HCT116 (cell line): Measurements from ENCODE around the gene MED28. TPM values are rescaled to one million over a fixed set of nuclear protein-coding genes. Genes with fewer than 3 reads are reported as not detected.

Experiments used
- ATAC-seq: fragments of 200-7000 bp; cut with Tn5 transposase; 2 replicates; pipeline ENCODE4 v1.9.1; 2020; ENCODE audit warnings: mild to moderate bottlenecking, moderate library complexity
- BruUV-seq: library from RNA; stranded (reverse); fragments of 400-500 nt; replicated peaks from 2 replicates; lab custom pipeline; 2021; lab: Mats Ljungman, UMichigan
- CTCF ChIA-PET: fragments of 300-600 bp; sonication (Branson Sonifier 250); formaldehyde crosslinking; loops from one replicate; lab custom pipeline; 2021; ENCODE audit warnings: antibody characterized with exemption; lab: Charles Lee
- POLR2A ChIA-PET: fragments of 300-600, 350-600 bp; sonication (Branson Sonifier 250); formaldehyde crosslinking; loops from one replicate; lab custom pipeline; 2021; ENCODE audit warnings: antibody characterized with exemption; lab: Charles Lee
- RAD21 ChIA-PET, 2 experiments: fragments of 300-600 bp; sonication (Branson Sonifier 250); formaldehyde crosslinking; loops; one replicate each; lab custom pipeline; 2023; ENCODE audit warnings: low total read pairs in 2 of 2; ENCODE audit not compliant: uncharacterized antibody in 2 of 2, unreplicated experiment in 2 of 2, low non-redundant PET in 1 of 2; lab: Charles Lee
- DNase-seq: peaks from one replicate; pipeline ENCODE4 v3.0.0-alpha.2; 2010; ENCODE audit warnings: low read depth, low spot score
- H2AFZ ChIP-seq: fragments of 200-600 bp; shearing (Covaris generic), sonication (generic); 2 replicates; pipeline ENCODE4 v1.6.1; 2017; ENCODE audit warnings: low read depth, mixed run types, mixed read lengths, antibody characterized with exemption, low read length; ENCODE audit not compliant: poor library complexity, severe bottlenecking
- H3K27ac ChIP-seq: 2 replicates; pipeline ENCODE4 v1.5.1; 2012; ENCODE audit warnings: low read depth, low read length
- H3K27me3 ChIP-seq: fragments of 200-600 bp; sonication (generic); 2 replicates; pipeline ENCODE4 v1.6.1; 2016; ENCODE audit warnings: mixed run types, low read length, mixed read lengths; ENCODE audit not compliant: insufficient read depth
- H3K36me3 ChIP-seq, 2 experiments: fragments of 200-500 bp in 1 of 2; fragments of 200-600 bp in 1 of 2; sonication (Bioruptor generic) in 1 of 2; sonication (generic) in 1 of 2; 2 replicates each; pipeline versions ENCODE4 v1.5.1 to v1.6.1; 2014 to 2016; ENCODE audit warnings: low read length in 2 of 2, inconsistent platforms in 1 of 2, mixed read lengths in 1 of 2, mixed run types in 1 of 2; ENCODE audit not compliant: insufficient read depth in 2 of 2, control insufficient read depth in 1 of 2
- H3K4me1 ChIP-seq, 2 experiments: fragments of 200-600 bp in 1 of 2; sonication (generic) in 1 of 2; 2 replicates each; pipeline versions ENCODE4 v1.5.1 to v1.6.1; 2012 to 2017; ENCODE audit warnings: low read length in 2 of 2, inconsistent platforms in 1 of 2, mild to moderate bottlenecking in 1 of 2, mixed read lengths in 1 of 2, mixed run types in 1 of 2, moderate library complexity in 1 of 2; ENCODE audit not compliant: insufficient read depth in 2 of 2, control insufficient read depth in 1 of 2
- H3K4me2 ChIP-seq: fragments of 200-600 bp; sonication (generic); 2 replicates; pipeline ENCODE4 v1.6.1; 2017; ENCODE audit warnings: mixed run types, low read length, mixed read lengths
- H3K4me3 ChIP-seq, 2 experiments: fragments of 200-600 bp in 1 of 2; sonication (generic) in 1 of 2; replicated peaks in 1 of 2; 2 replicates each; pipeline ENCODE4 v1.5.1; 2011 to 2016; ENCODE audit warnings: low read length in 2 of 2, control low read depth in 1 of 2, low read depth in 1 of 2, mild to moderate bottlenecking in 1 of 2, mixed read lengths in 1 of 2, mixed run types in 1 of 2
- H3K79me2 ChIP-seq: fragments of 200-600 bp; sonication (generic); 2 replicates; pipeline ENCODE4 v1.6.1; 2017; ENCODE audit warnings: mild to moderate bottlenecking, mixed run types, low read length, moderate library complexity, mixed read lengths; ENCODE audit not compliant: insufficient read depth
- H3K9ac ChIP-seq: fragments of 200-600 bp; sonication (generic); 2 replicates; pipeline ENCODE4 v1.6.1; 2016; ENCODE audit warnings: low read length, mixed read lengths
- H3K9me2 ChIP-seq: fragments of 200-600 bp; sonication (generic), shearing (Covaris generic); 2 replicates; pipeline ENCODE4 v1.6.1; 2017; ENCODE audit warnings: mixed run types, mild to moderate bottlenecking, moderate library complexity; ENCODE audit not compliant: insufficient read depth
- H3K9me3 ChIP-seq, 2 experiments: fragments of 200-500 bp in 1 of 2; fragments of 200-600 bp in 1 of 2; sonication (Bioruptor generic) in 1 of 2; sonication (generic) in 1 of 2; 2 replicates each; pipeline ENCODE4 v1.6.1; 2014 to 2017; ENCODE audit warnings: low read length in 2 of 2, mixed read lengths in 2 of 2, inconsistent platforms in 1 of 2, low read depth in 1 of 2, mild to moderate bottlenecking in 1 of 2, mixed run types in 1 of 2, moderate library complexity in 1 of 2; ENCODE audit not compliant: control insufficient read depth in 1 of 2, insufficient read depth in 1 of 2
- H4K20me1 ChIP-seq: fragments of 200-600 bp; sonication (generic), shearing (Covaris generic); 2 replicates; pipeline ENCODE4 v1.6.1; 2017; ENCODE audit warnings: mixed run types, mild to moderate bottlenecking, moderate library complexity; ENCODE audit not compliant: insufficient read depth
- CEBPB ChIP-seq: IDR thresholded peaks from 2 replicates; pipeline ENCODE4 v1.6.1; 2012; ENCODE audit warnings: low read depth
- EZH2 ChIP-seq: fragments of 200-600 bp; sonication (generic); IDR thresholded peaks from 2 replicates; pipeline ENCODE4 v1.6.1; 2017; ENCODE audit warnings: antibody characterized with exemption, mixed run types
- FOSL1 ChIP-seq: IDR thresholded peaks from 2 replicates; pipeline ENCODE4 v1.6.1; 2012; ENCODE audit warnings: low read depth
- JUND ChIP-seq: IDR thresholded peaks from 2 replicates; pipeline ENCODE4 v1.6.1; 2012
- POLR2A ChIP-seq: IDR thresholded peaks from 2 replicates; pipeline ENCODE4 v1.7.0; 2011; ENCODE audit warnings: borderline replicate concordance; ENCODE audit not compliant: insufficient read depth, insufficient read length; ENCODE audit errors: extremely low read depth
- RAD21 ChIP-seq: IDR thresholded peaks from 2 replicates; pipeline ENCODE4 v1.6.1; 2012; ENCODE audit warnings: low read depth, mild to moderate bottlenecking
- SP1 ChIP-seq: IDR thresholded peaks from 2 replicates; pipeline ENCODE4 v1.6.1; 2012; ENCODE audit warnings: low read depth
- TCF7L2 ChIP-seq: IDR thresholded peaks from 2 replicates; pipeline ENCODE4 v1.7.0; 2011; ENCODE audit warnings: borderline replicate concordance, inconsistent platforms; ENCODE audit not compliant: insufficient read depth, insufficient read length; ENCODE audit errors: extremely low read depth
- ZFX ChIP-seq: fragments of 450-650 bp; IDR thresholded peaks from 2 replicates; pipeline ENCODE4 v1.6.1; 2017
- ZNF274 ChIP-seq: fragments of 200-500 bp; sonication (Bioruptor generic); IDR thresholded peaks from 2 replicates; pipeline ENCODE4 v1.6.1; 2014; ENCODE audit warnings: mild to moderate bottlenecking, low read depth, low read length, inconsistent platforms
- intact Hi-C: fragments of 100-400 bp; cut with micrococcal nuclease; formaldehyde crosslinking; loops from 2 replicates; pipeline ENCODE4 v1.10.0; 2022
- total RNA-seq: library from RNA; stranded (reverse); gene quantifications from one replicate; pipeline ENCODE4 v1.2.1, GENCODE V29; 2021; ENCODE audit not compliant: unreplicated experiment
- TF ChIP-seq, protein P1 (sequence below): IDR thresholded peaks from 2 replicates; pipeline ENCODE4 v1.6.1; 2012; ENCODE audit warnings: low read depth

Gene MED28
- total RNA-seq, 1 experiment from 2014 or later: 48.8 TPM

DNA sequence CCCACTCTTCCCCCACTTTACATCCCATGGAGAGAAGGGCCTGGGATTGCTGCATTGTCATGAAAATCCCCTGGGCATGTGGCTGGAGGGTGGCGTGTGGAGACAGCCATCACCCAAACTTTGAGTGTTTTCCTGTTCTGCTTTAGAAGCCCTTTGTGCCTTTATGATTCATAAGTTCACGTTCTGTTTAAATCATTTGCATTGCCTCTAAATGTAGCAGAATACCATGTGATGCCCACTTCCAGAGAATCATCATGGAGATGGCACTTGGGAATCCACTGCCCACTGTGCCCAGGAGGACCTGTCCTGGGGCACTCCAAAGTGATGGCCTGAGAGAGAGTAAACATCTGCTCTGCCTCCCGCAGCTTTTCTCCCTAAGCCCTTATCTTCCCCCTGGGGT, 52.8 kb downstream of the MED28 start:
- RAD21 ChIA-PET: no interaction called here

DNA sequence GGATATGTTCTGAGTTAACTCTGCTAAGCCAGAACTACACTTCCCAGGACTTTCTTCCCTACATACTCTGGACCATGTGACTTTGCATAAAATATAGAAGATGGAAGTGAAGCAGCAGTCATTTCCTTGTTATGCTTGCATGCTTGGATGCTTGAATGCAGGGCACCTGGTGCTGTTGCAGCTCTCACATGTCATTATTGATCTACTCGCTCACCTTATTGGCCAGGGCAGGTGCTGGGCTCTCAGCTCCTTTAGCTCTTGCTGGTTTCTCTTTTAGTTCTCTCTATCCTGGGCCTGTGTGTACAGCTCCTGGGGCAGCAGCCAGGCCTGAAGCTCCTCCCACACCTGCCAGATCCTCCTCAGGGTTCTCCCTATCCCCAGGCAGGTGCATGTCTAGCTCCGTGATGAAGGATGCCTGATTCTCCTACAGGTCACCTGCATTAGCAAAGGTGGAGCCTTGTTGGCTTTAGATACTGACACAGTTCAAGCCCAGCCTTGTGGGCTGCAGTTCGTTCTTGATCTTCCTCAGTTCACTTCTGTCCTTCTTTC, 53.3 kb downstream of the MED28 start:
- Histone ChIP-seq H3K9ac (no peak overlapping the region), H3K4me3 (no peak overlapping the region), H4K20me1 (no peaks in the 10 kb centered on the region), H3K36me3 (no peaks in the 10 kb centered on the region), H3K79me2 (no peaks in the 10 kb centered on the region), H3K27ac (no peak overlapping the region), H3K9me3 (no peaks in the 10 kb centered on the region), H3K4me2 (no peak overlapping the region), H3K9me2 (no peaks in the 10 kb centered on the region), H3K27me3 (no peaks in the 10 kb centered on the region), H3K4me1 (peaks cover 0 to 1% of the 10 kb centered on the region in 2 experiments; a peak in 2 of 4 replicates), H2AFZ (no peak overlapping the region)
- CTCF ChIA-PET: no interaction called here
- DNase-seq (no peak), ATAC-seq (no peak)
- POLR2A ChIA-PET: no interaction called here
- TF ChIP-seq ZNF274 (no peak), EZH2 (no peak), CEBPB (no peak), RAD21 (no peak), POLR2A (no peak), TCF7L2 (no peak), SP1 (no peak), FOSL1 (no peak)
- TF ChIP-seq, protein P1, sequence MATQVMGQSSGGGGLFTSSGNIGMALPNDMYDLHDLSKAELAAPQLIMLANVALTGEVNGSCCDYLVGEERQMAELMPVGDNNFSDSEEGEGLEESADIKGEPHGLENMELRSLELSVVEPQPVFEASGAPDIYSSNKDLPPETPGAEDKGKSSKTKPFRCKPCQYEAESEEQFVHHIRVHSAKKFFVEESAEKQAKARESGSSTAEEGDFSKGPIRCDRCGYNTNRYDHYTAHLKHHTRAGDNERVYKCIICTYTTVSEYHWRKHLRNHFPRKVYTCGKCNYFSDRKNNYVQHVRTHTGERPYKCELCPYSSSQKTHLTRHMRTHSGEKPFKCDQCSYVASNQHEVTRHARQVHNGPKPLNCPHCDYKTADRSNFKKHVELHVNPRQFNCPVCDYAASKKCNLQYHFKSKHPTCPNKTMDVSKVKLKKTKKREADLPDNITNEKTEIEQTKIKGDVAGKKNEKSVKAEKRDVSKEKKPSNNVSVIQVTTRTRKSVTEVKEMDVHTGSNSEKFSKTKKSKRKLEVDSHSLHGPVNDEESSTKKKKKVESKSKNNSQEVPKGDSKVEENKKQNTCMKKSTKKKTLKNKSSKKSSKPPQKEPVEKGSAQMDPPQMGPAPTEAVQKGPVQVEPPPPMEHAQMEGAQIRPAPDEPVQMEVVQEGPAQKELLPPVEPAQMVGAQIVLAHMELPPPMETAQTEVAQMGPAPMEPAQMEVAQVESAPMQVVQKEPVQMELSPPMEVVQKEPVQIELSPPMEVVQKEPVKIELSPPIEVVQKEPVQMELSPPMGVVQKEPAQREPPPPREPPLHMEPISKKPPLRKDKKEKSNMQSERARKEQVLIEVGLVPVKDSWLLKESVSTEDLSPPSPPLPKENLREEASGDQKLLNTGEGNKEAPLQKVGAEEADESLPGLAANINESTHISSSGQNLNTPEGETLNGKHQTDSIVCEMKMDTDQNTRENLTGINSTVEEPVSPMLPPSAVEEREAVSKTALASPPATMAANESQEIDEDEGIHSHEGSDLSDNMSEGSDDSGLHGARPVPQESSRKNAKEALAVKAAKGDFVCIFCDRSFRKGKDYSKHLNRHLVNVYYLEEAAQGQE: no peak
- intact Hi-C loops: no loop called here
- BruUV-seq: no TSS peak
- RAD21 ChIA-PET: no interaction called here

More for the DNA sequence above, 52.8 kb downstream of the MED28 start:
- H3K9me3 ChIP-seq: no peaks in the 10 kb centered on the region
- intact Hi-C loops: no loop called here
- H3K27ac ChIP-seq: no peak overlapping the region
- peaks cover 0 to 5% of the 10 kb centered on the region in 2 experiments; a peak in 2 of 4 replicates for H3K4me1 ChIP-seq
- H2AFZ ChIP-seq: no peak overlapping the region
- H3K4me3 ChIP-seq: no peak overlapping the region
- ChIA-PET POLR2A (no interaction called here), CTCF (no interaction called here)
- H3K9me2 ChIP-seq: no peaks in the 10 kb centered on the region
- H3K27me3 ChIP-seq: no peaks in the 10 kb centered on the region
- ATAC-seq: no peak
- H4K20me1 ChIP-seq: no peaks in the 10 kb centered on the region
- BruUV-seq: no TSS peak
- no peak for DNase-seq
- H3K4me2 ChIP-seq: no peak overlapping the region
- no peak for TF ChIP-seq RAD21
- TF ChIP-seq CEBPB: no peak
- no peak for TF ChIP-seq ZFX
- no peak for TF ChIP-seq TCF7L2
- TF ChIP-seq JUND: no peak
- no peaks in the 10 kb centered on the region for H3K36me3 ChIP-seq
- H3K79me2 ChIP-seq: no peaks in the 10 kb centered on the region
- H3K9ac ChIP-seq: no peak overlapping the region
